Naive thymus-derived CD4-positive, alpha-beta T cell (primary cell): ENCODE results near the gene GMCL1. TPM values are rescaled to one million over a fixed set of nuclear protein-coding genes. Genes with fewer than 3 reads are reported as not detected.

Experiments
- ATAC-seq: fragments of 150-1000 bp; cut with Tn5 transposase; 2 replicates; pipeline ENCODE4 v1.10.0; 2021; ENCODE audit warnings: mild to moderate bottlenecking, moderate library complexity
- CTCF ChIA-PET: fragments of 350-600 bp; sonication (Branson Sonifier 250); formaldehyde crosslinking; loops from one replicate; lab custom pipeline; 2021; ENCODE audit warnings: antibody characterized with exemption; lab: Charles Lee
- POLR2A ChIA-PET: fragments of 350-600 bp; sonication (Branson Sonifier 250); formaldehyde crosslinking; loops from one replicate; lab custom pipeline; 2021; ENCODE audit warnings: antibody characterized with exemption, inconsistent platforms; lab: Charles Lee
- DNase-seq, 9 donors: peaks; one replicate each; pipeline versions ENCODE4 v3.0.0 to v3.0.0-alpha.2; 2020 to 2022; ENCODE audit warnings: mixed read lengths in 1 of 9
- H3K27ac ChIP-seq: one replicate; pipeline ENCODE4 v1.7.0; 2013; ENCODE audit warnings: mild to moderate bottlenecking, low read depth, low read length, moderate library complexity
- H3K27me3 ChIP-seq, 2 donors: one replicate each; pipeline ENCODE4 v1.7.0; 2013; ENCODE audit warnings: low read length in 2 of 2, mild to moderate bottlenecking in 2 of 2, moderate library complexity in 2 of 2; ENCODE audit not compliant: control insufficient read depth in 2 of 2, insufficient read depth in 2 of 2
- H3K36me3 ChIP-seq, 3 experiments: 1 replicate in 2 of 3; 2 replicates in 1 of 3; pipeline ENCODE4 v1.7.0; 2013; ENCODE audit warnings: low read length in 3 of 3, mild to moderate bottlenecking in 3 of 3, moderate library complexity in 1 of 3; ENCODE audit not compliant: insufficient read depth in 3 of 3, control insufficient read depth in 2 of 3
- H3K4me1 ChIP-seq, 2 donors: one replicate each; pipeline ENCODE4 v1.7.0; 2013; ENCODE audit warnings: low read length in 2 of 2, mild to moderate bottlenecking in 2 of 2, moderate library complexity in 1 of 2; ENCODE audit not compliant: control insufficient read depth in 2 of 2, insufficient read depth in 2 of 2
- H3K4me3 ChIP-seq: 2 replicates; pipeline ENCODE4 v1.7.0; 2013; ENCODE audit warnings: mild to moderate bottlenecking, low read length
- H3K9me3 ChIP-seq, 3 experiments: 1 replicate in 2 of 3; 2 replicates in 1 of 3; pipeline ENCODE4 v1.7.0; 2013; ENCODE audit warnings: low read length in 3 of 3; ENCODE audit not compliant: control insufficient read depth in 2 of 3
- H3K27ac Mint-ChIP-seq, 9 donors: one replicate each; pipeline ENCODE4 v1.8.0; 2020 to 2022; ENCODE audit warnings: mixed read lengths in 9 of 9, mild to moderate bottlenecking in 8 of 9, moderate library complexity in 5 of 9, inconsistent platforms in 2 of 9
- H3K27me3 Mint-ChIP-seq, 5 donors: one replicate each; pipeline ENCODE4 v1.8.0; 2021 to 2022; ENCODE audit warnings: mixed read lengths in 5 of 5, mild to moderate bottlenecking in 1 of 5
- H3K36me3 Mint-ChIP-seq, 5 donors: one replicate each; pipeline ENCODE4 v1.8.0; 2020 to 2022; ENCODE audit warnings: mixed read lengths in 5 of 5, mild to moderate bottlenecking in 3 of 5, inconsistent platforms in 1 of 5
- H3K4me1 Mint-ChIP-seq, 7 donors: one replicate each; pipeline ENCODE4 v1.8.0; 2020 to 2022; ENCODE audit warnings: mixed read lengths in 7 of 7, mild to moderate bottlenecking in 3 of 7, inconsistent platforms in 1 of 7
- H3K4me3 Mint-ChIP-seq, 10 donors: one replicate each; pipeline ENCODE4 v1.8.0; 2020 to 2022; ENCODE audit warnings: mild to moderate bottlenecking in 10 of 10, mixed read lengths in 10 of 10, moderate library complexity in 6 of 10, inconsistent platforms in 2 of 10
- H3K9me3 Mint-ChIP-seq, 11 donors: one replicate each; pipeline ENCODE4 v1.8.0; 2020 to 2022; ENCODE audit warnings: mixed read lengths in 11 of 11, mild to moderate bottlenecking in 4 of 11, inconsistent platforms in 1 of 11, moderate library complexity in 1 of 11
- intact Hi-C, 2 donors: fragments of 100-400 bp; cut with micrococcal nuclease; formaldehyde crosslinking; loops; one replicate each; pipeline ENCODE4 v1.15.1; 2023
- polyA plus RNA-seq, 2 donors: library from polyadenylated mRNA; unstranded; fragments of 300-500 nt; fragmentation: Illumina TruSeq; gene quantifications; one replicate each; pipeline ENCODE4 v1.2.3, GENCODE V29; 2021
- total RNA-seq, 6 experiments: library from RNA in 5 of 6; stranded (reverse) in 5 of 6; gene quantifications; 1 replicate in 5 of 6; 2 replicates in 1 of 6; pipeline ENCODE4 v1.2.3 and lab custom pipeline; 2021 to 2026

GMCL1 gene
- total and polyA plus RNA-seq, 7 experiments from 2014 or later, result 24.9 to 32.0 (median 27.3) TPM

DNA sequence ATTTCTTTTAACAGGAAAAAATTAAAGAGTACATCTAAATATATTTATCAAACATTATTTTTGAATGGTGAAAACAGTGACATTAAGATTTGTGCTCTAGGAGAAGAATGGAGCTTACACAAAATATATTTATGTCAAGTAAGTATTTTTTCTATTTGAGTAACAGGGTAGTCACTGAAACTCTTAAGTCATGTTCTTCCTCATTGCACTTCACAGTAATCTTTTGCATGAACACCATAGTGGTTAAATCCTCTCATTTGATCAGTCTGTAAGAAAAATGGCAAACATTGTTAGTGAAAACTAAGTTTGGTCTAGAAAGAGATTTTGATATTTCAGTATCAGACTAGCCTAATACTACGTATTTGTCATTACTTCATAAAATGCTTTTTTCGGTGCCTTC is 8.1 kb downstream of the GMCL1 start:
- Histone ChIP-seq H3K27me3 (no peaks in the 10 kb centered on the region), H3K27ac (no peak overlapping the region), H3K9me3 (no peaks in the 10 kb centered on the region), H3K4me1 (no peaks in the 10 kb centered on the region), H3K36me3 (peaks cover 3 to 26% (median 7%) of the 10 kb centered on the region in 3 experiments), H3K4me3 (no peak overlapping the region)
- Mint-ChIP-seq H3K4me3 (no peak overlapping the region), H3K4me1 (peaks cover 36 to 47% (median 42%) of the 10 kb centered on the region in 7 donors), H3K36me3 (peaks cover 0 to 31% (median 16%) of the 10 kb centered on the region in 5 donors), H3K27me3 (no peaks in the 10 kb centered on the region), H3K9me3 (no peaks in the 10 kb centered on the region), H3K27ac (no peak overlapping the region)
- ATAC-seq (no peak), DNase-seq (no peak)
- intact Hi-C loops, result no loop called here
- CTCF ChIA-PET, result no interaction called here
- POLR2A ChIA-PET, result no interaction called here

DNA sequence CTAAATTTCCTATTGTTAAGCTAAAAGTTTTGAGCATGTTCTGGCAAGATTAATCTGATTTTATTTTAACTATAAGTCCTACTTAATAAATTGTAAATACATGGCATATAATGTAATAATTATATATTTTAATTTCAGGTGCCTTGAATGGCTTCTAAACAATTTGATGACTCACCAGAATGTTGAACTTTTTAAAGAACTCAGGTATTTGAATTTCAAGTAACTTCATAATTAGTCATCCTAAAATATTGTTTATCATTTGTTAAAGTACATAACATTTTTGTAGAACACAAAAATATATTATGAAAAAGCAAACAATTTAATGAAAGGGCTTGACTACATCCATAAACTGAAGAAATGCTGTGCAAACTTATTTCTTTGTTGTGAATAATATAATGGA is 14.5 kb downstream of the GMCL1 start:
- Histone ChIP-seq H3K4me3 (no peak overlapping the region), H3K27me3 (no peaks in the 10 kb centered on the region), H3K9me3 (no peaks in the 10 kb centered on the region), H3K27ac (no peak overlapping the region), H3K36me3 (peaks cover 5 to 58% (median 8%) of the 10 kb centered on the region in 3 experiments), H3K4me1 (no peaks in the 10 kb centered on the region)
- no peaks in the 10 kb centered on the region for H3K27me3 Mint-ChIP-seq
- H3K36me3 Mint-ChIP-seq, result peaks cover 0 to 40% (median 22%) of the 10 kb centered on the region in 5 donors
- H3K27ac Mint-ChIP-seq, result no peak overlapping the region
- H3K4me3 Mint-ChIP-seq, result no peak overlapping the region
- POLR2A ChIA-PET, result no interaction called here
- H3K4me1 Mint-ChIP-seq, result peaks cover 0 to 4% (median 0%) of the 10 kb centered on the region in 7 donors
- CTCF ChIA-PET, result no interaction called here
- intact Hi-C loops, result no loop called here
- ATAC-seq (no peak), DNase-seq (no peak)
- H3K9me3 Mint-ChIP-seq, result no peaks in the 10 kb centered on the region

GRCh38 chr2:69844560-69844959 is 15.1 kb downstream of the GMCL1 start:
- intact Hi-C loops, result no loop called here
- CTCF ChIA-PET, result no interaction called here

GRCh38 chr2:69846182-69847067 is 17.0 kb downstream of the GMCL1 start:
- DNase-seq (no peak), ATAC-seq (no peak)
- intact Hi-C loops, result no loop called here
- peaks cover 0 to 2% (median 0%) of the 10 kb centered on the region in 7 donors for H3K4me1 Mint-ChIP-seq
- ChIA-PET CTCF (no interaction called here), POLR2A (interaction anchor here (0.7 to 1.1 kb wide), 3 partner anchors 13 to 337 kb away, joined by 3 to 5 read pairs (median 3); no protein-coding TSS in a partner anchor)
- peak overlapping the region in 1 of 9 donors; percentile 33 for H3K27ac Mint-ChIP-seq
- H3K4me3 Mint-ChIP-seq, result no peak overlapping the region
- no peak overlapping the region for H3K27ac ChIP-seq
- H3K4me1 ChIP-seq, result no peaks in the 10 kb centered on the region
- no peak overlapping the region for H3K4me3 ChIP-seq
- no peaks in the 10 kb centered on the region for H3K9me3 Mint-ChIP-seq
- H3K36me3 ChIP-seq, result peaks cover 10 to 55% (median 12%) of the 10 kb centered on the region in 3 experiments
- no peaks in the 10 kb centered on the region for H3K27me3 Mint-ChIP-seq
- no peaks in the 10 kb centered on the region for H3K9me3 ChIP-seq
- H3K36me3 Mint-ChIP-seq, result peaks cover 0 to 41% (median 23%) of the 10 kb centered on the region in 5 donors
- H3K27me3 ChIP-seq, result no peaks in the 10 kb centered on the region

More at GRCh38 chr2:69844560-69844959, 15.1 kb downstream of the GMCL1 start:
- H3K27me3 ChIP-seq, result no peaks in the 10 kb centered on the region
- no peak overlapping the region for H3K27ac Mint-ChIP-seq
- POLR2A ChIA-PET, result no interaction called here
- no peaks in the 10 kb centered on the region for H3K4me1 ChIP-seq
- no peaks in the 10 kb centered on the region for H3K9me3 Mint-ChIP-seq
- H3K36me3 Mint-ChIP-seq, result peaks cover 0 to 36% (median 22%) of the 10 kb centered on the region in 5 donors
- peaks cover 5 to 57% (median 11%) of the 10 kb centered on the region in 3 experiments for H3K36me3 ChIP-seq
- H3K27ac ChIP-seq, result no peak overlapping the region
- ATAC-seq (no peak), DNase-seq (no peak)
- no peak overlapping the region for H3K4me3 Mint-ChIP-seq
- H3K27me3 Mint-ChIP-seq, result no peaks in the 10 kb centered on the region
- no peaks in the 10 kb centered on the region for H3K9me3 ChIP-seq
- no peak overlapping the region for H3K4me3 ChIP-seq
- peaks cover 0 to 2% (median 0%) of the 10 kb centered on the region in 7 donors for H3K4me1 Mint-ChIP-seq

GRCh38 chr2:69847068-69847828 is 17.8 kb downstream of the GMCL1 start:
- Histone ChIP-seq H3K4me3 (no peak overlapping the region), H3K36me3 (peaks cover 10 to 56% (median 10%) of the 10 kb centered on the region in 3 experiments), H3K9me3 (no peaks in the 10 kb centered on the region), H3K4me1 (no peaks in the 10 kb centered on the region), H3K27ac (no peak overlapping the region), H3K27me3 (no peaks in the 10 kb centered on the region)
- ATAC-seq (no peak), DNase-seq (no peak)
- intact Hi-C loops, result no loop called here
- H3K27ac Mint-ChIP-seq, result no peak overlapping the region
- H3K4me3 Mint-ChIP-seq, result no peak overlapping the region
- H3K36me3 Mint-ChIP-seq, result peaks cover 0 to 40% (median 22%) of the 10 kb centered on the region in 5 donors
- ChIA-PET POLR2A (interaction anchor here (0.7 to 0.8 kb wide), 2 partner anchors 13 to 336 kb away, joined by 3 read pairs; no protein-coding TSS in a partner anchor), CTCF (no interaction called here)
- no peaks in the 10 kb centered on the region for H3K27me3 Mint-ChIP-seq
- H3K9me3 Mint-ChIP-seq, result no peaks in the 10 kb centered on the region
- H3K4me1 Mint-ChIP-seq, result no peaks in the 10 kb centered on the region

DNA sequence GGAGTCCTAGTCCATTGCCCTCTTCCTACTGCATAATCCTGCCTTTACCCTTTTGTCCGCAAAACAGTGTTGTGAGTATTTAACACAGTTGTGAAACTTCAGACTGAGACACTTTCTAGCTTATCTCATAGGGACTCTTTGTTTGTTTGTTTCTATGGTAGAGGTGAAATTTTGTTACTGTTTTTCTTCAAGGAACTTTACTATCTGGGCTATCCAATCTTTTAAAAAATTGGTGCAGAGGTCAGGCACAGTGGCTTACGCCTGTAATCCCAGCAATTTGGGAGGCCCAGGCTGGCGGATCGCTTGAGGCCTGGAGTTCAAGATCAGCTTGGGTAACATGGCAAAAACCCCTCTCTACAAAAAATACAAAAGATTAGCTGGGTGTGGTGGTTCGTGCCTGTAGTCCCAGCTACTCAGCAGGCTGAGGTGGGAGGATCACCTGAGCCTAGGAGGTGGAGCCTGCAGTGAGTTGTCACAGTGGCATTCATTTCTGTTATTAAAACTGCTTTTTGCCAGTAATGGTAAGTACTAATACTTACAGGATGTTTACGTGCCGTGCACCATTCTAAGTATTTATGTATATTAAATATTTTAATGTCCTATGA is 18.8 kb downstream of the GMCL1 start:
- intact Hi-C loops, result no loop called here
- Histone ChIP-seq H3K36me3 (peaks cover 10 to 59% (median 10%) of the 10 kb centered on the region in 3 experiments), H3K27me3 (no peaks in the 10 kb centered on the region)

More for the DNA sequence above, 18.8 kb downstream of the GMCL1 start:
- Mint-ChIP-seq H3K4me3 (no peak overlapping the region), H3K27ac (peak overlapping the region in 1 of 9 donors; percentile 51), H3K4me1 (no peaks in the 10 kb centered on the region), H3K27me3 (no peaks in the 10 kb centered on the region), H3K9me3 (no peaks in the 10 kb centered on the region), H3K36me3 (peaks cover 0 to 40% (median 22%) of the 10 kb centered on the region in 5 donors)
- ChIA-PET CTCF (interaction anchor here (0.7 to 1.0 kb wide), 2 partner anchors 12 to 159 kb away, joined by 3 to 4 read pairs; no protein-coding TSS in a partner anchor), POLR2A (no interaction called here)
- H3K9me3 ChIP-seq, result no peaks in the 10 kb centered on the region
- no peak for ATAC-seq
- H3K27ac ChIP-seq, result no peak overlapping the region
- H3K4me1 ChIP-seq, result no peaks in the 10 kb centered on the region
- no peak for DNase-seq
- H3K4me3 ChIP-seq, result no peak overlapping the region
